Astrocyte of the cerebellum (primary cell): Measurements from ENCODE around the gene CEBPG.

Source experiments
- DNase-seq: peaks from one replicate; pipeline ENCODE4 v3.0.0-alpha.2; 2011; ENCODE audit warnings: low read depth
- H3K4me3 ChIP-seq: 2 replicates; pipeline ENCODE4 v1.5.1; 2011; ENCODE audit warnings: mild to moderate bottlenecking, low read depth, low read length, moderate library complexity
- CTCF ChIP-seq: IDR thresholded peaks from 2 replicates; pipeline ENCODE4 v1.5.1; 2012; ENCODE audit warnings: low read length, low read depth, moderate library complexity, mild to moderate bottlenecking; ENCODE audit errors: missing control alignments
- in situ Hi-C: cut with HindIII; loops from 2 replicates; pipeline ENCODE4 v1.10.0; 2017; ENCODE audit warnings: low sequenced_read_pairs

Gene CEBPG

GRCh38 chr19:33348301-33349010 is 25.1 kb upstream of the CEBPG start:
- TF ChIP-seq CTCF = no peak
- DNase-seq = no peak
- in situ Hi-C loops = no loop called here
- no peak overlapping the region for H3K4me3 ChIP-seq

DNA sequence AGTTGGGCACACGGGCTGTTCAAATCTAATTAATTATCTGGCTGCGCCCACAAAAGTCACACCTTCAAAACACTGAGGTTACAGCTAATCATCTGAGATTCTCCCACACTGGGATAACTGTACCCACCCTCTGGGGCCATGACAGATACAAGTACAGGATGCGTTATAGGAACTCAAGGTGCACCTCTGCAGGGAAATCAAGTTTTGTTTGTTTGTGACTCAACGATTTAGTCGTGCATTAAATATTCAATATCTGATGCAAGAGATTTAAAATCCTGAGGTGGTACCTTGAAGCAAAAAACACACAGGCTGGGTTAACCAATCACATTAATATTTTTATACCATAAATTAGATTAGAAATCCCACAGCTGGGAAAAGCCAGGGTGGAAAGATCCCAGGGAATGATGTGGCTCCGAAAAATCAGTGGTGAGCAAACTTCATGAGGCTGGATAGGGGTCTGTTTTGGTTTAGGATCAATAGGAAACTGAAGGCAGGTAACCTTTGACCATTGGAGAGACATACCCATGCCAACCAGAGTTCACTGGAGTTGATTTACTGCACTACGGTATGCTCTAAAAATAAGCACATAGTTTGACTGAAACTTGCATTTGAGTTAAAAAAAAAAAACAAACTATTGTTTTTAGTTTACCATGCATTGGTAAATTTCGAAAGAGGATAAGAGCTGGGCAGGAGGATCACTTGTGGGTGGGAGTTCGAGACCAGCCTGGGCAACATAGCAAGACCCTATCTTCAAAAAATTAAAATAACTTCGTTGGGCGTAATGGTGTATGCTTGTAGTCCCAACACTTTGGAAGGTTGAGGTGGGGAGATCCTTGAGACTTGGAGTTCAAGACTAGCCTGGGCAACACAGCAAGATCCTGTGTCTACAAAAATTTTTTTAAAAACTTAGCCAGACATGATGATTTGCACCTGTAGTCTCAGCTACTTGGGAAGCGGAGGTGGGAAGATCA is 23.9 kb upstream of the CEBPG start:
- no peak for DNase-seq
- no peak for TF ChIP-seq CTCF
- H3K4me3 ChIP-seq = no peak overlapping the region
- in situ Hi-C loops = no loop called here

DNA sequence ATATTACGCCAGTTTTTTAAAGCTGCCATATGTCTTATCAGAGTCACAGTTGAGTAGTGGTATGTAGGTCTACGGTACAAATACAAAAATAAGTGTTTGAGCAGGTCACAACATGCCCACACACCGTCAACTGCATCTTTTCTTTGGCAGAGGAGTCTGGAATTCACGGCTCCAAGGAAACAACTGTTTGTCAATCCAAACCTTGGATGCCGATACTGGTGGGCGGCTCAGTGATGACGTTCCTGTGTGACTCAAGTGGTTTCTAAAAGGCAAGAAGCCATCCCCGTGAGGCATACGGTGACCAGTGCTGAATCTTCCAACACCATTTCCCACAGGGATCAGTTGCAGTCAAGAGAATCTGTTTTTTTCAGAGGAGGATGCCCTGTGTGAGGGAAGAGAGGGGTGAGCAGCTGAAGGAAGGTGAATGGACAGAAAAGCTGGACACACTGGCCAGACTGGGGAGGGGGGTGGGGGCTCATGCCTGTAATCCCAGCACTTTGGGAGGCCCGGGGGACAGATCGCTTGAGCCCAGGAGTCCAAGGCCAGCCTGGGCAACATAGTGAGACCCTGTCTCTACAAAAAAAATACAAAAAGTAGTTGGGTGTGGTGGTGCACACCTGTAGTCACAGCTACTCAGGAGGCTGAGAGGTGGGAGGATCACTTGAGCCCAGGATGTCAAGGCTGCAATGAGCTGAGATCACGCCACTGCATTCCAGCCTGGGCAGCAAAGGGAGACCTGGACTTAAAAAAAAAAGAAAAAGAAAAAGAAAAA is 22.8 kb upstream of the CEBPG start:
- in situ Hi-C loops = no loop called here
- H3K4me3 ChIP-seq = no peak overlapping the region

GRCh38 chr19:33355535-33355934 is 18.0 kb upstream of the CEBPG start:
- DNase-seq = no peak
- in situ Hi-C loops = no loop called here
- no peak for TF ChIP-seq CTCF
- no peak overlapping the region for H3K4me3 ChIP-seq

More for the DNA sequence above, 22.8 kb upstream of the CEBPG start:
- no peak for TF ChIP-seq CTCF
- peak; percentile 23 for DNase-seq

DNA sequence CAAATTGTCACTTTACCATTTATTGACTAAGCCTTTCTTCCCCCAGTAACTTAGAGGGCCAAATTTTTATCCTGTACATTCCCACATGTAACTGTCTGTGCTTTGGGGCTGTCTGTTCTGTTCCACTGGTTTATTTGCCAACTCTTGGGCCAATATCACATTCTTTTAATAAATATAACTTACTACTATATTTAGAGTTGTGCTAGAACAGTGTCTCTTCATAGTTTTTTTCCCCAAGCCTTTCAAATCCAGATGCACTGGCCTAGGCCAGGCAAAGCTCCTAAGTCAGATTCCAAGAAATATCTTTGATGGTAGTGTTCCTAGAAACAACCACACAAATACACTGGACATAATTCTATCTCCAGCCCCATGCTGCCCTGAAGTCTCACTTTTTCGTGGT is 16.0 kb upstream of the CEBPG start:
- TF ChIP-seq CTCF = no peak
- in situ Hi-C loops = no loop called here
- no peak overlapping the region for H3K4me3 ChIP-seq
- no peak for DNase-seq

DNA sequence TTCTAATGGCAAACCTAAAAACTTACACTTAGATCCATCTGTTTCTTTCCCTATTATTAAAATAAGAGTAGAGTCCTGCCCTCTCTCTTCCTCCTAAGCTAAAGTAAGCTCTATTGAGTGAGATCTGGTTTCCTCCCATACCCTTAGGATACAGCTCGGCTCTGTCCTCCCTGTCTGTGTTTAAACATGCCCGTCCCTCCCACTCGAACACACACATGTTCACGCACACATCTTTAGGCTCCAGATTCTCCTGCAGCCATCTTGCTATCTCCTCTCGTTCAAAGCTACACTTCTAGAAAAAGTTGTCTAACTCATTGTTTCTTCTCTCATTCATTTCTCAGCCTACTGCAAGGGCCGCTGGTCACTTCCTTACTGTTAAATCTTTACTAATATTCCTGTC is 15.1 kb upstream of the CEBPG start:
- H3K4me3 ChIP-seq = no peak overlapping the region
- TF ChIP-seq CTCF = no peak
- DNase-seq = no peak
- in situ Hi-C loops = no loop called here
